Uterus (tissue), 4 donors: Measurements from ENCODE around the gene BOD1L1. TPM values are rescaled to one million over a fixed set of nuclear protein-coding genes. Genes with fewer than 3 reads are reported as not detected.

Experiments
- DNase-seq, 2 donors: peaks; one replicate each; pipeline ENCODE4 v3.0.0-alpha.2; 2019 to 2020
- H3K27ac ChIP-seq, 2 donors: fragments of 200-600 bp; sonication (generic); 1 replicate in 1 of 2; 2 replicates in 1 of 2; pipeline ENCODE4 v1.5.1; 2016 to 2018
- H3K27me3 ChIP-seq, 2 donors: fragments of 200-600 bp; sonication (generic); one replicate each; pipeline ENCODE4 v1.5.1; 2018 to 2019; ENCODE audit warnings: control low read depth in 1 of 2
- H3K36me3 ChIP-seq, 2 donors: fragments of 200-600 bp; sonication (generic); one replicate each; pipeline ENCODE4 v1.5.1; 2019; ENCODE audit warnings: control low read depth in 1 of 2
- H3K4me1 ChIP-seq, 2 donors: fragments of 200-600 bp; sonication (generic); one replicate each; pipeline ENCODE4 v1.5.1; 2018 to 2019; ENCODE audit warnings: control low read depth in 1 of 2
- H3K4me3 ChIP-seq, 2 donors: fragments of 200-600 bp; sonication (generic); 1 replicate in 1 of 2; 2 replicates in 1 of 2; pipeline ENCODE4 v1.5.1; 2018 to 2019; ENCODE audit warnings: mild to moderate bottlenecking in 1 of 2
- H3K9me3 ChIP-seq, 2 donors: fragments of 200-600 bp; sonication (generic); one replicate each; pipeline ENCODE4 v1.5.1; 2019; ENCODE audit warnings: control low read depth in 1 of 2
- CTCF ChIP-seq, 4 experiments: fragments of 200-600 bp in 2 of 4; fragments of 450-650 bp in 2 of 4; sonication (generic) in 2 of 4; IDR thresholded peaks; one replicate each; pipeline ENCODE4 v1.5.1; 2016 to 2019; ENCODE audit warnings: antibody characterized with exemption in 4 of 4, mild to moderate bottlenecking in 2 of 4, moderate library complexity in 1 of 4
- POLR2A ChIP-seq, 2 donors: fragments of 450-650 bp; IDR thresholded peaks; one replicate each; pipeline ENCODE4 v1.6.1; 2016; ENCODE audit warnings: antibody characterized with exemption in 2 of 2, mild to moderate bottlenecking in 1 of 2, moderate library complexity in 1 of 2
- intact Hi-C: fragments of 100-400 bp; cut with DNase I; formaldehyde crosslinking; loops from one replicate; pipeline ENCODE4 v1.15.1; 2023; ENCODE audit warnings: low total_unique reads
- total RNA-seq, 4 donors: library from RNA; depleted of rRNA in 3 of 4; stranded (reverse); fragments of >200 nt in 3 of 4; gene quantifications; one replicate each; pipeline versions ENCODE4 v1.1.0 to v1.2.4, GENCODE V29; 2014 to 2023
- donor health status: DM: yes; HTN: yes; CAD: no.

BOD1L1 gene
- total RNA-seq, 4 donors from 2014 or later, result 17.9 to 64.8 (median 50.5) TPM

GRCh38 chr4:13541176-13541604 lies 86.3 kb downstream of the BOD1L1 start:
- TF ChIP-seq POLR2A (IDR thresholded peaks at IDR 0.05) (no peak), CTCF (IDR thresholded peaks at IDR 0.05) (no peak)
- Histone ChIP-seq H3K27me3 (peaks cover 31 to 72% of the 10 kb centered on the region in 2 donors), H3K4me1 (no peaks in the 10 kb centered on the region), H3K27ac (no peak overlapping the region), H3K9me3 (no peaks in the 10 kb centered on the region), H3K4me3 (no peak overlapping the region), H3K36me3 (no peaks in the 10 kb centered on the region)
- intact Hi-C loops, result no loop called here
- DNase-seq, result no peak

GRCh38 chr4:13540446-13541175 lies 86.9 kb downstream of the BOD1L1 start:
- Histone ChIP-seq H3K27ac (no peak overlapping the region), H3K9me3 (no peaks in the 10 kb centered on the region), H3K27me3 (peaks cover 27 to 67% of the 10 kb centered on the region in 2 donors), H3K4me3 (no peak overlapping the region), H3K36me3 (no peaks in the 10 kb centered on the region), H3K4me1 (no peaks in the 10 kb centered on the region)
- no peak for DNase-seq
- intact Hi-C loops, result no loop called here
- TF ChIP-seq CTCF (IDR thresholded peaks at IDR 0.05) (no peak), POLR2A (IDR thresholded peaks at IDR 0.05) (no peak)

- H3K4me3 ChIP-seq, result no peak overlapping the region
- peaks cover 21 to 60% of the 10 kb centered on the region in 2 donors for H3K27me3 ChIP-seq
- no peak for TF ChIP-seq CTCF (IDR thresholded peaks at IDR 0.05)
- DNase-seq, result no peak
- H3K4me1 ChIP-seq, result no peaks in the 10 kb centered on the region
- no peaks in the 10 kb centered on the region for H3K9me3 ChIP-seq
- intact Hi-C loops, result no loop called here
- no peak overlapping the region for H3K27ac ChIP-seq
- no peaks in the 10 kb centered on the region for H3K36me3 ChIP-seq
Measured at GRCh38 chr4:13539619-13540445, 87.7 kb downstream of the BOD1L1 start.

- Histone ChIP-seq H3K27me3 (peaks cover 17 to 57% of the 10 kb centered on the region in 2 donors), H3K27ac (no peak overlapping the region), H3K4me1 (no peaks in the 10 kb centered on the region), H3K9me3 (no peaks in the 10 kb centered on the region), H3K36me3 (no peaks in the 10 kb centered on the region), H3K4me3 (no peak overlapping the region)
- intact Hi-C loops, result no loop called here
- TF ChIP-seq CTCF (IDR thresholded peaks at IDR 0.05) (no peak), POLR2A (IDR thresholded peaks at IDR 0.05) (no peak)
- DNase-seq, result no peak
Measured at GRCh38 chr4:13539047-13539618, 88.4 kb downstream of the BOD1L1 start.
